HG03159 (cell line): ENCODE data around the gene THPO.

Experiments
- ATAC-seq: cut with Tn5 transposase; IDR thresholded peaks from one replicate; pipeline ENCODE4 v1.9.1; 2021; ENCODE audit warnings: mild to moderate bottlenecking, moderate library complexity; ENCODE audit not compliant: unreplicated experiment

Gene THPO

DNA sequence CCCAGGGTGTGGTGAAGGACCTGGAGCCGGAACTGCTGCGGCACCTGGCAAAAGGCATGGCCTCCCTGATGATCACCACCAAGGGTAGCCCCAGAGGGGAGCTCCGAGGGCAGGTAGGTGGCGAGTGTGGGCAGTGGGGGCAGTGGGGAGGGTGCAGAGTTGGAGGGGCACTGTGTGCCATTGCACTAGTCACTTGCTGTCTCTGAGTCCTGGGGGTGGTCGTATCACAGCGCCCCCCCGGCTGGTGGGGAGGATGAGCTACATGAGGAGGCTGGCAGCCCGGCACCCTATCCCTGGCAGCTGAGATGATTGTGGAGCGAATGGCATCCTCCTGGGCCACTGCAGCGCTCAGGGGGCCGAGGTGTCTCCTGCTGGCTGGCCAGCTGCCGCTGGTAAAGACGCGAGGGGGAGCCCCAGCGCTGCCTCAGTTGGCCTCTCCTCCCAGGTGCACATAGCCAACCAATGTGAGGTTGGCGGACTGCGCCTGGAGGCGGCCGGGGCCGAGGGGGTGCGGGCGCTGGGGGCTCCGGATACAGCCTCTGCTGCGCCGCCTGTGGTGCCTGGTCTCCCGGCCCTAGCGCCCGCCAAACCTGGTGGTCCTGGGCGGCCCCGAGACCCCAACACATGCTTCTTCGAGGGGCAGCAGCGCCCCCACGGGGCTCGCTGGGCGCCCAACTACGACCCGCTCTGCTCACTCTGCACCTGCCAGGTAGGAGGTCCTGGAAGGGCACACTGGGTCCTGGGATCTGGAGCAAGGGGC lies 8.2 kb upstream of the THPO start:
- ATAC-seq, result no peak

DNA sequence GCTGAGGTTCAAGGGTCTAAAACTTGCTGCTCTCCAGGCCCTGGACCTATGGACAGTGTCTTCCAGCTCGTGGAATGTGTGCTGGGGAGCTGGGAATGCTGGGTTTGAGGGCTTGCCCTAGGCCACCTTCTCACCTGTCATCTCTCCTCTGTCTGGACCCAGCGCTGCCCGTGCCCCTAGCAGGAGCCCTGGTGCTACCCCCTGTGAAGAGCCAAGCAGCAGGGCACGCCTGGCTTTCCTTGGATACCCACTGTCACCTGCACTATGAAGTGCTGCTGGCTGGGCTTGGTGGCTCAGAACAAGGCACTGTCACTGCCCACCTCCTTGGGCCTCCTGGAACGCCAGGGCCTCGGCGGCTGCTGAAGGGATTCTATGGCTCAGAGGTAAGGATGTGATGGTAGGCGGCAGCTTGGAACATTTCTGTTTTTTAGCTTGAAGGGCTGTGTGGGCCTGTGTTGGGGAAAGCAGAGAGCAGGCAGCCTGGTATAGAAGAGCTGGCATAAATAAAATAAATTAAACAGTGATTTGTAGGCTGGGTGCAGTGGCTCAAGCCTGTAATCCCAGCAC lies 6.9 kb upstream of the THPO start:
- ATAC-seq, result no peak

DNA sequence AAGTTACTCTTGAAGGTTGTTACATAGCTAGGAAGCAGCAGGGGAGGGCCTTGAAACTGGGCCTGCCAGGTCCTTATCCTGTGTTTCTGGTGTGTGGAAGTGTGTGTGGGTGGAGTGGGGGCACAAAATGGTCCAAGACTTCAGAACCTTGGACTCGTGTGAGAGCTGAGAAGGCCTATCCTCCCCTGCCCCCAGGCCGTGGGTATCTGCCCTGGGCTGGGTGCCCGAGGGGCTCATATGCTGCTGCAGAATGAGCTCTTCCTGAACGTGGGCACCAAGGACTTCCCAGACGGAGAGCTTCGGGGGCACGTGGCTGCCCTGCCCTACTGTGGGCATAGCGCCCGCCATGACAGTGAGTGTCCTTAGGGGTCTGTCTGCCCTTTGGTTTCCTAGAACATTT lies 6.3 kb upstream of the THPO start:
- no peak for ATAC-seq

DNA sequence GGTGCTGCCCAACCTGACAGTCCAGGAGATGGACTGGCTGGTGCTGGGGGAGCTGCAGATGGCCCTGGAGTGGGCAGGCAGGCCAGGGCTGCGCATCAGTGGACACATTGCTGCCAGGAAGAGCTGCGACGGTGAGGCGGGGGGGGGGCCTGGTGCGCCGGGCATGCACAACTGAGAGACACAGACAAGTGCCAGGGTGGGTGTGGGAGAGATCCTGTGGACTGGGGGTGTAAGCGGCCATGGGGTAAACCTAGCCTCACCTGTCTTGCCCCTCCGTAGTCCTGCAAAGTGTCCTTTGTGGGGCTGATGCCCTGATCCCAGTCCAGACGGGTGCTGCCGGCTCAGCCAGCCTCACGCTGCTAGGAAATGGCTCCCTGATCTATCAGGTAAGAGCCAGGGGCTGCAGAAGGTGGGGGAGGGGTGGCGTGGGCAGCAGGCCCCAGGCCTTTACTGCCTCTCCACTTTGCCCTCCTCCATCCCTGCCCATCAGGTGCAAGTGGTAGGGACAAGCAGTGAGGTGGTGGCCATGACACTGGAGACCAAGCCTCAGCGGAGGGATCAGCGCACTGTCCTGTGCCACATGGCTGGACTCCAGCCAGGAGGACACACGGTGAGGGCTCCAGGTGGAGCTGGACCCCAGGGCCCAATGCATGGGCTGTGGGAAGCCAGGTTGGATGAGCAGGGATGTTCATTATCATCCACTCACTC lies 5.2 kb upstream of the THPO start:
- no peak for ATAC-seq

DNA sequence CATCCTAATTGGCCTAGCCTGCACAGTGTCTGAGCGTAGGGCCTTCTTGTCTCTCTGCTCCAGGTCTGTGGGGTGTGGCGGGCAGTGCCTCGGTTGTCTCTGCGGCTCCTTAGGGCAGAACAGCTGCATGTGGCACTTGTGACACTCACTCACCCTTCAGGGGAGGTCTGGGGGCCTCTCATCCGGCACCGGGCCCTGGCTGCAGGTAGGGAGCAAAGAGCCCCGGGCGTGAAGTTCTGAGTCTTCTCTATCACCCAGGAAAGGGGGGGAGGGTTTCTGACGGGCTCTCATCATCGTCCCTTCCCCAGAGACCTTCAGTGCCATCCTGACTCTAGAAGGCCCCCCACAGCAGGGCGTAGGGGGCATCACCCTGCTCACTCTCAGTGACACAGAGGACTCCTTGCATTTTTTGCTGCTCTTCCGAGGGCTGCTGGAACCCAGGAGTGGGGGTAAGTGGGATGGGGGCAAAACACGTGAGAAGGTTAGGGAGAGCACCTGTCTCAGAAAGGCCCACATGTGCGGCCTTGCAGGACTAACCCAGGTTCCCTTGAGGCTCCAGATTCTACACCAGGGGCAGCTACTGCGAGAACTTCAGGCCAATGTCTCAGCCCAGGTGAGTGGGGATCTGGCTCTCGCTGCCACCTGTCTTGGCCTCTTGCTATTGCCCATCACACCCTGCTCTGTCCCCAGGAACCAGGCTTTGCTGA lies 4.5 kb upstream of the THPO start:
- no peak for ATAC-seq

DNA sequence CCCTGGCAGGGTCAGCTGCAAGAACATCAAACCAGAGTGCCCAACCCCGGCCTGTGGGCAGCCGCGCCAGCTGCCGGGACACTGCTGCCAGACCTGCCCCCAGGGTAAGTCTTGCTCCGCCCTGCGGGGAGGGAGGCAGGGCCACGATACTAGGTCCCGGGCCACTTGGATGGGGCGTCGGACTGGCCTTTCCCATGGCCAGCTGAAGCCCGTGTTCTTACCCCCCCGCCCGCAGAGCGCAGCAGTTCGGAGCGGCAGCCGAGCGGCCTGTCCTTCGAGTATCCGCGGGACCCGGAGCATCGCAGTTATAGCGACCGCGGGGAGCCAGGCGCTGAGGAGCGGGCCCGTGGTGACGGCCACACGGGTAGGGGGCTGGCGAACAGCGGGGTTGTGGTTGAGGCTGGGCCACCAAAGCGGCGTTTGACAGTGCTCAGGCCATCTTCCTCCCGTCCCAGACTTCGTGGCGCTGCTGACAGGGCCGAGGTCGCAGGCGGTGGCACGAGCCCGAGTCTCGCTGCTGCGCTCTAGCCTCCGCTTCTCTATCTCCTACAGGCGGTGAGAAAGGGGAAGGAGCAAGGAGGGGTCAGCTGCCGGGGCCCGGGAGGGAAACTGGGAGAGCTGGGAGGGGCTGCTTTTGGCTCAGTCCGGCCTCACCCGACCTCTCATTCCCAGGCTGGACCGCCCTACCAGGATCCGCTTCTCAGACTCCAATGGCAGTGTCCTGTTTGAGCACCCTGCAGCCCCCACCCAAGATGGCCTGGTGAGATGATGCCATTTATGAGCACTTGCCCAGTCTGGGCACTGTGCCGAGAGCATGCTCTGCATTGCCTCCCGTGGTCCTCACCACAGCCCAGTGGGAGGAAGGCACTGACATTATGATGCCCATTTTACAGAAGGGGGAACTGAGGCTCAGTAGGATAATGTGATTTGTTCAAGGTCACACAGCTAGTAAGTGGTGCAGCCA lies 3.5 kb upstream of the THPO start:
- no peak for ATAC-seq

DNA sequence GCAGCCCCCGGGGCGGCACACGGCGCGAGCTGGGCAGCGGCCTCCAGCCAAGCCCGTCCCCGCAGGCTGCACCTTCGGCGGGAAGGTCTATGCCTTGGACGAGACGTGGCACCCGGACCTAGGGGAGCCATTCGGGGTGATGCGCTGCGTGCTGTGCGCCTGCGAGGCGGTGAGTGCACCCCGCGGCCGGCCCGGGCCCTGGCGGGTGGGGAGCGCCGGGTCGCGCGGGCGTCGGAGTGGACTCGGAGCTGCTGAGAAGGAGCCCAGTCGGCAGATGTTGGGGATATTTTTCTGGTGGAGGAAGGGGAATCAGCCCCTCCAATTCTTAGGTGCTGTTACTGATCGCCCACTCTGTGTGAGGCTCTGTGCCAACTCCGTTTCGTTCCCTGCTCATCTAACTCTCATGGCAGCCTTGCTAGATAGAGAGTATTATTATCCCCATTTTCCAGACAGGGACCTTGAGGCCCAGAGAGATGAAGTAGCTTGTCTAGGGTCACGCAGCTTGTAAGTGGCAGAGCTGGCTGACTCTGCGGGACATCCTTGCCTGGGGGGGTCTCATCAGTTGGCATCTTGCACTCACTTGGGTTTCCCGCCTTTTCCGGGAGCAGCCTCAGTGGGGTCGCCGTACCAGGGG lies 2.7 kb upstream of the THPO start:
- ATAC-seq, result no peak

DNA sequence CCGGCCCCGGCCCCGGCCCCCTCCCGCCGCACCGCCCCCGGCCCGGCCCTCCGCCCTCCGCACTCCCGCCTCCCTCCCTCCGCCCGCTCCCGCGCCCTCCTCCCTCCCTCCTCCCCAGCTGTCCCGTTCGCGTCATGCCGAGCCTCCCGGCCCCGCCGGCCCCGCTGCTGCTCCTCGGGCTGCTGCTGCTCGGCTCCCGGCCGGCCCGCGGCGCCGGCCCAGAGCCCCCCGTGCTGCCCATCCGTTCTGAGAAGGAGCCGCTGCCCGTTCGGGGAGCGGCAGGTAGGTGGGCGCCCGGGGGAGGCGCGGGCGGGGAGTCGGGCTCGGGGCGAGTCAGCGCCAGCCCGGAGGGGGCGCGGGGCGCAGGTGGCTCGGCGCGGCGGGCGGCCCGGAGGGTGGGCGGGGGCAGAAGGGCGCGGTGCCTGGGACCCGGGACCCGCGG lies 2.2 kb upstream of the THPO start:
- no peak for ATAC-seq

DNA sequence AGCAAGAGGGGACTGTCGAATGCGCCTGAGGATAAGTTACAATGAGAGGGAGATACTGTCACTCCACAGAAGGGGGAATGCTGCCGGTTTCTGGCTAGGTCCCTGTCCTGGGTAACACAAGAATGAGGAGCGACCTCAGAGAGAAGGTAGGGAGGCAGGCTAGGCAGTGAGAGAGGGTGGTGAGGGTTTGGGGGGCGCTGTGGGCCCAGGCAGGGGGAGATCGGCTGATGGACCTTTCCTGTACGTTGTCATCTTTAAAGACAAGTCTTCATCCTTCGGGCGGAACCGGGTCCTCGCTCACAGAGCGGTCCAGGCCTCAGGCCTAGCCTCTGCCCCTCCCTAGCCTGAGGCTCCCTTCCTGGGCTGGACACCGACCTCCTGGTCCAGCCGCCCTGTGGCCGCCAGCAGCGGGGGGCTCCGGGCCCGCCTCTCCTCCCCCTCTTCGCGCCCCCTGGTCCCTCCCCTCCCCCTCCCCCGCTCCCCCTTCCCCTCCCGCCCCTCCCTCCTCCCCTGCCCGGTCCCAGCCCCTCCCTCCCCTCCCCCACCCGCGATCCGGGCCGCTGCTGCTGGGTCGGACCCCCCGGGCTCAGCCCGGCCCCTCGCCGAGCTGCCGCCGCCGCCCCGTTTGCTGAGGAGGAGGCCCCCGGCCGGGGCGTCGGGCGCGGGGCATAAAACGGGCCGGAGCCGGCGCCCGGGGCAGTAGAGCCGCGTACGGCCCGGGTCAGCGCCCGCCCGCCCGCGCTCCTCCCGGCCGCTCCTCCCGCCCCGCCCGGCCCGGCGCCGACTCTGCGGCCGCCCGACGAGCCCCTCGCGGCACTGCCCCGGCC lies 1.6 kb upstream of the THPO start, which contains the start of gene CHRD:
Gene CHRD (plus strand): TSS at position 697 of the 827 bp plus-strand sequence. CDS start 265 bp downstream, outside the sequence.
- ATAC-seq, result no peak

DNA sequence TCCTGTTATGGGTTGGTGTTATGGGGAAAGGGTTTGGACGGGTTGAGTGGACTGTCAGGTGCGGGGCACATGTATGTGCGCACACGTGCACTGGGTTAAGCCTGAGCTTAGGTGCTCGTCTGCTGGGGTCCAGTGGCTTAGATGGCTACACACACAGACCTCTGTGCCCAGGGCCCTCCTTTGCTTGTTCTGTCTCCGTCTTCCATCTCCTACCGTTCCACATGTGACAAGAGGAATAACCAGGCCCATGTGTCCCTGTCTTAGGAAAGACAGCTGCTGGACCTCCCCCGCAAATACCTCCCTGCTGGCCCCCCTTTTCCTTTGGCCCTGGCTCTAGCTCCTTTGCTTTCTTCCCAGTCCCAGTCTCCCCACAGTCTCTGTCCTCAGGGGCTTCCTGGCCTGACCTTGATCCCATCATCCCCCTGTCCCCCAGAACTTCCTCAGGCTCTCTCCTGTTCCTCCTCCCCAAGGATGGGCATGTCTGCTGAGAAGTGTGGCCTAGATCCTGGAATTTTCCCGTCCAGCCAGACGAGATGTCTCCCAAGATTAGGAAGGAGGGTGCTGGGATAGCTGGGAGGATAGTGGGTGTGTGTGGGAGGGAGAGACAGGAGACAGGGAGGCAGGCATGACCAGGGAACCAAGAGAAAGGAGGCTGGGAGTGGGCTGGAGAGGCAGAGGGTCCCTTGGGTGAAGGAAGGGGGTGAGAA lies 797 bp upstream of the THPO start:
- ATAC-seq, result no peak

DNA sequence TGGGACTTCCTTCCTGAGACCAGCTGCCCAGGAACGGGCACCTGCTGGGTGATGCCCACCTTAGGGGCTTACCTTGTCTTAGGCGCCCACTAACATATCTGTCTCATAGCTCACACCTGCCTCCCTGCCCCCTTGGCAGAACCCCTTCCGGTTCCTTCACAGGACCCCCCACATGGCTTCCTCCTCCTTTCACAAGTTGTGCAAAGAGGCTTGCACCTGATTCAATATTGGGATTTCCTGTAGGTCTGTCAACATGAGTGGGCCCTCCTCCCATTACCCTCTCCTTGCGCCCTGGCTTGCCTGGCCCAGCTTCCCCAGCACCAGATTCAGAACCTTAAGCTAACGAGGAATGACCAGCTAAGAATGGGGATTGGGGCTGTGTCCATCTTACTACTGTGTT lies 633 bp downstream of the THPO start:
- ATAC-seq, result no peak

DNA sequence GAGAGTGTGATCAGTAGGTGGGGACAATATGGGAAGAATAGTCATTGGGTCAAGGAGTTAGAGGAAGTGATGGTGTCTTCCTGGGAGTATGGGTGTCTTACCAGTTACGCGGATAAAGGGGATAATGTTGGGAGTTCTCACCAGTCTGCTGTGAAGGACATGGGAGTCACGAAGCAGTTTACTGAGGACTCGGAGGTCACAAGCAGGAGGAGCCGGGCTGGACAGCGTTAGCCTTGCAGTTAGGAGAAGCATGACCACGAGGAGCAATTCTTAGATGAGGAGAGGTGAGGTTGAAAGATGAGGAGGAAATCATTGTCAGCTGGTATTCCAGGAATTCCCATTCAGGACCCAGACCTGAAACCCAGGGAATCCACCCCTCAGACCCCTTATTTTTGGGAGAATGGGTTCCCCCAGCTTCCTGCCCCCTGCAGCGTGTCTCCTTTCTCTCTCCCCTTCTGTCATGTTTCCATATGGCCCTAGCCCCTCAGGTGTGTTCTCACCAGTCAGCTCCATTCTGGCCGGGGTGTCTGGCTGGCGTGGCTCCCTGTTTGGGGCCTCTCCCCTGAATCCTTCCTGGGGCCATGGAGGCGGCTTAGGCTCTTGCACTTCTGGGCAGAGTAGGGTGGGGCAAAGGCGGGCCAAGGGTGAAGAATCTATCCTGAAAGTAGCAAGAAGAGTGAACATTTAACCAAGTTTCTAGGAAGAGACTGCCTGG lies 2.1 kb downstream of the THPO start:
- ATAC-seq, result no peak

DNA sequence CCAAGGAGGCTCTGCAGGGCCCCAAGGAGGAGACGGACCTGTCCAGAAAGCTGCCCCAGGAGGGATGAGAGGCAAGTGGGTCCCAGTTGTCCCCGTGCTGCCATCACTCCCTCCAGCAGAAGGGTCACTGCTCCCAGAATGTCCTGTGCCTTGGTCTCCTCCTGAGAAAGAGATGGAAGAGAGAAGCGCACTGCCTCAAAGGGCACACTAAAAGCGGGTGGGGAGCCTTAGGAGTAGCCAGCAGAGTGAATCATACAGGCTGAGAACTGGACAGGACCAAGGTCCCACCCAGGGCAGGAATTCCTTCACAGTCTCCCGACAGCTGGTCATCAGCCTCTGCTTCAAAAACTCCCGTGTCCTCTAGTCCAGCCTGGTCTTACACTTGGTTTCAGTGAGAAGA lies 4.6 kb downstream of the THPO start:
- ATAC-seq, result no peak

DNA sequence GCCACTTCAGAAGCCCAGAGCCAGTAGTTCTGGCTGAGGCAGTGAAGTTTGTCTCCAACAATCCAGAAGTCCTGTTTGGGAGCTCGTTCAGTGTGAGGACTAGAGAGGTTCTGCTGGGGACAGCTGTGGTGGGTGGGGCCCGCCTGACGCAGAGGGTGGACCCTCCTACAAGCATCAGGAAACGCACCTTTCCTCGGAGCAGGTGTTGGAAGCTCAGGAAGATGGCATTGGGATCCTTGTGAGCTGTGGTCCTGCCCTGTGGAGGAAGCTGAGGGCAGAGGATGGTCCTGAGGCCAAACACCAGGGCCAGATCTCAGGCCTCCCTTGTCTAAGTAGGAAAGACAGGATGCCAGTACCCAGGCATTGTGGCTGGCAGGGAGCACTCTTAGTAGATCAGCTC lies 5.1 kb downstream of the THPO start:
- ATAC-seq, result no peak

DNA sequence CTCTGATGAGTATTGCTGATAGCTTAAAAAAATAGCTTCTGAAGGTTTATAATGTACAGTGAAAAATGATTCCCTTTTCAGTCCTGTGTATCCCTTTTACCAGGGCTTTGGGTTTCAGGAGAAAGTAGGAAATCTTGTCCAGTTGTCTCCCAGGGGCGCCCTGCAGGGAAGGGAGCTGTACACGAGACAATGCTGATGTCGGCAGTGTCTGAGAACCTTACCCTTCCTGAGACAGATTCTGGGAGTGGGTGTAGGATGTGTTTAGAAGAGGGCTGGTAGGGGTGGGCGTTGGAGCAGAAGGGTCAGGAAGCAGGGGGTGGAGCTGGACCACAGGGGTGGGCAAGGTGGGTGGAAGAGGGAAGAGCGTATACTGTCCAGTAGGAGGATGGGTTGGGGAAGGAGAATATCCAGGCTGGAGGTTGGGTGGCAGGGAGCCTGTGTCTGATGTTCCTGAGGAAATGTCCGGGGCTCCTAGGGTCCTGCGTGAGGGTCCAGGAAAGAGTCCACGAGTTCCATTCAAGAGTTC lies 5.6 kb downstream of the THPO start:
- no peak for ATAC-seq

DNA sequence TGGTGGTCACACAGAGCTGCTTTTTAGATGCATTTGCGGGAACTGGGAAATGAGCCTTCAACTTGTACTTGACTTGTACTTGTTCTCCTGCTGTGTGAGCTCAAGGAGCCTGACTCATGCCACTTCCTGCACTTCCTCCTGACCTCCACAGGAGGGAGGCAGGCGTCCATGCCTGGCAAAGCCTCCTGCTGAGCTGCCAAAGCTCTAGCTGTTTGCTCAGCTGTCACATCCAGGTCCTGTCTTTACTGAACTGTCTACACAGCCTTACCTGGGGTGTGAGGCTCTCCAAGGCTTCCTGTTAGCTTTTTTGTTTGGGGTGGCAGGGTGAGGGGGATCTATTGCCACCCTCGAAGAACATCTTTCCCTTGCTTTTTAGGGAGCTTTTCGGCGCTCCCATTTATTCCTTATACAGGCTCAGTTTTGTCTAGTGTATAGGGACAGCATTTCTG lies 6.4 kb downstream of the THPO start:
- peak; percentile 83 for ATAC-seq

DNA sequence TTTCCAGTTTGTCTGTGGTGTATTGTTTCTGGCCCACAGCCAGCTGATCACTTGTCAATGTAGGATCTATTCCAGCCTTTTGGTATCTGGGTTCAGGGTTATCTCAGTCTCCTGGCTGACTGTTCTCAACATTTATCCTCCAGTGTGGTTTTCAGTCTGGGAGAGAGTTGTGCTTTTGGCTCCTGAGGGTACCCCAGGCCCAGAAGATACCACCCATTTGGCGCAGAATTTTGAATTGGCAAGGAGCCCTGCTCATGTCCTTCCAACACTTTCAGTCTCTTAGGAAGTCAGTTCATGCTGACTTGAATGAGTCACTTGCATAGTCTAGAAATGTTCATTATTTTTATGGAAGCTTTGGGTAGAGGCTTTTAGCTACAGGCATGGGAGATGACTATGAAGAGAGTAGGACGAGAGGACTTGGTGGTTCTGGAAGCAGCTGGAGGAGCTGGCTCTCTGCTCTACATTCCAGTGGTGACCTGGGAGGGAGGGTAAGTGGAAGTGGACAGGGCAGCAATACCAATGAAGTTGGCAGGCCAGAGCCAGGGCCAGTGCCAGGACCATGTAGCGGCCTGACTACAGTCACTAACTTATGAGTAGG lies 9.3 kb downstream of the THPO start:
- ATAC-seq, result no peak
